ENCODE measurements around the gene ATG4A. TPM values are rescaled to one million over a fixed set of nuclear protein-coding genes. Genes with fewer than 3 reads are reported as not detected.

Gene ATG4A
- total and polyA plus RNA-seq, 2 of the 8 experiments (the other 6 are each of a cell fraction or from before 2014, with no cell fraction given) = 1.2 to 2.0 TPM

- FAIRE-seq = no peak
- TF ChIP-seq CTBP2 (IDR thresholded peaks at IDR 0.05; ENCODE audit: borderline replicate concordance, insufficient read depth, insufficient read length, low read length) (no peak), TBP (IDR thresholded peaks at IDR 0.05; ENCODE audit: low read depth, low read length) (no peak), HDAC2 (IDR thresholded peaks at IDR 0.05; ENCODE audit: borderline replicate concordance in 1 of 2, low read depth in 2 of 2, low read length in 2 of 2) (no peak), SIN3A (conservative IDR thresholded peaks at IDR 0.05 in 1 of 2, IDR thresholded peaks at IDR 0.05 in 1 of 2; ENCODE audit: low read depth in 1 of 2, low read length in 2 of 2) (no peak), ATF3 (IDR thresholded peaks at IDR 0.05; ENCODE audit: insufficient read depth, low read depth, low read length) (no peak), POLR2AphosphoS5 (IDR thresholded peaks at IDR 0.05; ENCODE audit: low read depth, low read length) (no peak), CBX5 (IDR thresholded peaks at IDR 0.05; ENCODE audit: low read depth, low read length) (no peak), ATF2 (IDR thresholded peaks at IDR 0.05; ENCODE audit: low read length) (no peak)
Observed at GRCh38 chrX:108203540-108203939, 112.0 kb downstream of the ATG4A start.

More at GRCh38 chrX:108203540-108203939, 112.0 kb downstream of the ATG4A start:
- H3K23ac ChIP-seq (ENCODE audit: insufficient read length) = no peak overlapping the region
- H3K14ac ChIP-seq (ENCODE audit: insufficient read length) = no peak overlapping the region
- H3K36me3 ChIP-seq (ENCODE audit: control insufficient read depth in 2 of 4, insufficient read depth in 4 of 4, low read length in 3 of 4) = no peaks in the 10 kb centered on the region
- no peaks in the 10 kb centered on the region for H3K9me3 ChIP-seq (ENCODE audit: insufficient read depth in 2 of 2, low read depth in 1 of 2, low read length in 1 of 2)
- H4K5ac ChIP-seq (ENCODE audit: insufficient read length, low read depth, low read length) = no peak overlapping the region
- DNase-seq (ENCODE audit: low read depth in 1 of 2, low spot score in 2 of 2) = no peak
- no peak overlapping the region for H2BK5ac ChIP-seq (ENCODE audit: low read depth, low read length)
- H3K18ac ChIP-seq (ENCODE audit: extremely low read depth, low read length) = no peak overlapping the region
- no peaks in the 10 kb centered on the region for H3K27me3 ChIP-seq (replicated peaks in 1 of 4; ENCODE audit: control insufficient read depth in 3 of 4, extremely low read depth in 1 of 4, insufficient read depth in 3 of 4, low read length in 3 of 4)
- ChIA-PET POLR2A (ENCODE audit: partially characterized antibody) (no interaction called here), CTCF (ENCODE audit: partially characterized antibody) (interaction anchor here (1.1 to 1.3 kb wide), 2 partner anchors 11 to 21 kb away, joined by 3 to 6 read pairs; no protein-coding TSS in a partner anchor)
- no peak overlapping the region for H3K4ac ChIP-seq (replicated peaks; ENCODE audit: insufficient read length, low read depth, low read length)
- no peak overlapping the region for H3K56ac ChIP-seq (replicated peaks; ENCODE audit: insufficient read length, low read depth, low read length)
- no peak overlapping the region for H2BK20ac ChIP-seq (ENCODE audit: low read length)
- 90% methylated on average over 3 of the region's 3 CpGs; no CpG with 5 or more reads in 1 of the 2 experiments for WGBS, 2 experiments (ENCODE audit: extremely low coverage in 1 of 2, insufficient coverage in 1 of 2, insufficient read length in 1 of 2, insufficient replicate concordance in 2 of 2, low coverage in 1 of 2, low lambda C conversion rate in 2 of 2, missing lambda C conversion rate in 1 of 2)
- no peak overlapping the region for H2BK120ac ChIP-seq (replicated peaks; ENCODE audit: low read depth, low read length)
- H2AFZ ChIP-seq (ENCODE audit: low read length) = no peak overlapping the region
- no peak overlapping the region for H3K9ac ChIP-seq (replicated peaks in 1 of 4; ENCODE audit: extremely low read depth in 1 of 4, low read depth in 3 of 4, low read length in 3 of 4)
- no peaks in the 10 kb centered on the region for H4K20me1 ChIP-seq (replicated peaks in 1 of 2; ENCODE audit: control insufficient read depth in 1 of 2, insufficient read depth in 2 of 2, low read length in 2 of 2)
- H2BK12ac ChIP-seq (ENCODE audit: low read depth, low read length) = no peak overlapping the region
- H3K4me1 ChIP-seq (replicated peaks in 1 of 4; ENCODE audit: control insufficient read depth in 3 of 4, insufficient read depth in 4 of 4, low read length in 3 of 4) = no peaks in the 10 kb centered on the region
- H3K79me2 ChIP-seq (ENCODE audit: control insufficient read depth in 1 of 2, insufficient read depth in 2 of 2, low read length in 2 of 2) = no peaks in the 10 kb centered on the region
- H2AK5ac ChIP-seq (ENCODE audit: low read depth, low read length) = no peak overlapping the region
- no peak overlapping the region for H3K27ac ChIP-seq (ENCODE audit: low read depth, low read length)
- no peak overlapping the region for H2BK15ac ChIP-seq (ENCODE audit: low read length)
- no peak overlapping the region for H4K8ac ChIP-seq (ENCODE audit: extremely low read depth, insufficient read depth, low read length)
- no peaks in the 10 kb centered on the region for H3K79me1 ChIP-seq (ENCODE audit: low read depth, low read length)
- no peak overlapping the region for H3K4me3 ChIP-seq (ENCODE audit: extremely low read depth in 1 of 4, insufficient read depth in 2 of 4, low read depth in 3 of 4, low read length in 4 of 4)
- no peak overlapping the region for H3K4me2 ChIP-seq (ENCODE audit: insufficient read depth in 1 of 2, low read depth in 2 of 2, low read length in 2 of 2)
- no peak overlapping the region for H4K91ac ChIP-seq (replicated peaks; ENCODE audit: insufficient read length, low read length)
- H3K23me2 ChIP-seq (ENCODE audit: low read depth, low read length) = no peaks in the 10 kb centered on the region

Data from H1 (cell line).